ENCODE data around the gene NOL9. TPM values are rescaled to one million over a fixed set of nuclear protein-coding genes. Genes with fewer than 3 reads are reported as not detected.

The NOL9 gene
- total and polyA plus RNA-seq, 2 of the 13 experiments (the other 11 are each of a cell fraction or from before 2014, with no cell fraction given): 18.0 to 24.7 TPM

DNA sequence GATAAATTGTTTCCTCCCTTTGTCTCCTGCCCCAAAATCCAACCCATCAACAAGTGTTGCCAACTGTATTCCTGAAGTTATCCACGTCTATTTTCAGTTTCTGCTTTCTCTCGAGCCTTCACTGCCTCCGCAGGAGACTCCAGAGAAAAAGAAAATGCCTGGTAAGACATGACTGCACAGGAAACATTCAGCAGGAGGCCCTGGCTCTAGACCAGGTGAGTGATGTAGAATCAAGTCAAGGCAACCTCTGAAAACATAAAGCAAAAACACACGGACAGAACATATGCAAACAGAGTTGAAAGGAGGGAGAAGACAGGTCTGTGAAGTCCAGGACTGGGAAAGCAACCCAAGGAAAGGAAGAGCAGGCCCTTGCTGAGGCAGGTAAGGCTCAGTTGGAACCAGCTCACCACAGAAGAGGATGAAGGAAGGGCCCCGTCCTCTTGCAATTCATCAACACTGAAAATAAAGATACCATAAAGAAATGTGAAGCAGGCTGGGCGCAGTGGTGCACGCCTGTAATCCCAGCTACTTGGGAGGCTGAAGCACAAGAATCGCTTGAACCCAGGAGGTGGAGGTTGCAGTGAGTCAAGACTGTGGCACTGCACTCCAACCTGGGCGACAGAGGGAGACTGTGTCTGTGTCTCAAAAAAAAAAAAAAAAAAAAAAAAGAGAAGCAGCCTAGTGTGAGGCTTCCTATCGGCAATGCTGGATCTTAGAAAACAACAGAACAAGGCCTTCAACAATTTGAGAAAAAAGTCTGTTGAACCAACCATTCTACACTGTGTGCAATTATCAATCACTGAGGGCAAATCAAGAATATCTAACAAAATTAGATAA is 8.8 kb downstream of the NOL9 start:
- H3K27ac ChIP-seq (ENCODE audit: extremely low read length, insufficient read depth, low read length): no peak overlapping the region
- H3K9me3 ChIP-seq (ENCODE audit: low read length): no peaks in the 10 kb centered on the region
- no peak for TF ChIP-seq HDAC2 (CRISPR knock-in tag; IDR thresholded peaks at IDR 0.05)
- no peak for TF ChIP-seq HCFC1 (IDR thresholded peaks at IDR 0.05; ENCODE audit: low read depth, low read length)
- BruUV-seq (replicated peaks): no TSS peak
- POLR2A ChIA-PET: no interaction called here
- ATAC-seq (no peak), FAIRE-seq (no peak), DNase-seq (ENCODE audit: low spot score) (no peak)
- no peaks in the 10 kb centered on the region for H3K4me1 ChIP-seq (ENCODE audit: insufficient read depth, low read length)
- no peak overlapping the region for H3K9ac ChIP-seq (ENCODE audit: insufficient read depth, low read depth, low read length)
- CTCF ChIA-PET (ENCODE audit: low intra/inter-chr PET ratio, low total read pairs): no interaction called here
- no peak overlapping the region for H3K4me2 ChIP-seq (ENCODE audit: low read depth, low read length)
- peaks cover 23 to 66% of the 10 kb centered on the region in 2 experiments for H3K36me3 ChIP-seq (replicated peaks in 1 of 2; ENCODE audit: control insufficient read depth in 1 of 2, insufficient read depth in 2 of 2, low read length in 2 of 2)
- intact Hi-C loops (cut with micrococcal nuclease; ENCODE audit: unreplicated experiment) (no loop called here), in situ Hi-C loops (cut with HindIII; ENCODE audit: extremely low pct_ligation_motif_present, low pct_unique_long_range_greater_than_20kb) (no loop called here)
- H2AFZ ChIP-seq (ENCODE audit: low read length): no peak overlapping the region
- 84% methylated on average over 10 of the region's 10 CpGs for WGBS (ENCODE audit: low lambda C conversion rate)
- H3K4me3 ChIP-seq (replicated peaks in 1 of 3; ENCODE audit: insufficient read depth in 1 of 3, low read depth in 2 of 3, low read length in 3 of 3): no peak overlapping the region
- H3K79me2 ChIP-seq (ENCODE audit: insufficient read depth, low read length): no peaks in the 10 kb centered on the region
- H3K27me3 ChIP-seq (ENCODE audit: control insufficient read depth in 1 of 2, insufficient read depth in 2 of 2, low read length in 2 of 2): no peaks in the 10 kb centered on the region
- H4K20me1 ChIP-seq (ENCODE audit: insufficient read depth, low read length): no peaks in the 10 kb centered on the region

DNA sequence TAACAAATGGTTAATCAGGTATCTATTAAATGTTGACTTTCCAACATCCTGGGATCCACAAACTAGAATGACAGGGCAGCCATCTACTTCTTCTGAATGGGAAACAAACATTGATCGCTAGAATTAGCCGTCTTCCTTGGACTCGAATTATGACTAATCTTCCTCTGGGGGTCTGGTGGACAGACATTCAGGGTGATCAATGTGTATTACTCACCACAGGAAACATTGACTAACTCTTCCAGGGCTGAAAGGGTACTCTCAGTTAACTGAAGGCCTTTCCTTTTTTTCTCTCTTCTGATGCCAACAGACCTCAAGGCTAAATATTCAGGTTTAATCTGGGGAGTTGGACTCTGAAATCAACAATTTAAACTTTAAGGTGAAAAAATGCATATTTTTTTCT is 9.5 kb downstream of the NOL9 start:
- in situ Hi-C loops (cut with HindIII; ENCODE audit: extremely low pct_ligation_motif_present, low pct_unique_long_range_greater_than_20kb): no loop called here
- TF ChIP-seq TOE1 (CRISPR knock-in tag; IDR thresholded peaks at IDR 0.05) (no peak), CBX2 (IDR thresholded peaks at IDR 0.05; ENCODE audit: low read depth, low read length) (no peak), CBX2 (CRISPR knock-in tag; IDR thresholded peaks at IDR 0.05; ENCODE audit: low read depth) (no peak), AGO1 (IDR thresholded peaks at IDR 0.05; ENCODE audit: low read depth, low read length, poor library complexity, severe bottlenecking) (no peak), ZNF496 (CRISPR knock-in tag; IDR thresholded peaks at IDR 0.05; ENCODE audit: insufficient replicate concordance) (no peak), YEATS2 (CRISPR knock-in tag; IDR thresholded peaks at IDR 0.05; ENCODE audit: borderline replicate concordance) (no peak), NFIB (CRISPR knock-in tag; IDR thresholded peaks at IDR 0.05; ENCODE audit: borderline replicate concordance) (no peak), CBFB (CRISPR knock-in tag; IDR thresholded peaks at IDR 0.05) (no peak), ATF7-NPFF (CRISPR knock-in tag; IDR thresholded peaks at IDR 0.05; ENCODE audit: low read depth) (no peak)
- TF ChIP-seq, protein P1, sequence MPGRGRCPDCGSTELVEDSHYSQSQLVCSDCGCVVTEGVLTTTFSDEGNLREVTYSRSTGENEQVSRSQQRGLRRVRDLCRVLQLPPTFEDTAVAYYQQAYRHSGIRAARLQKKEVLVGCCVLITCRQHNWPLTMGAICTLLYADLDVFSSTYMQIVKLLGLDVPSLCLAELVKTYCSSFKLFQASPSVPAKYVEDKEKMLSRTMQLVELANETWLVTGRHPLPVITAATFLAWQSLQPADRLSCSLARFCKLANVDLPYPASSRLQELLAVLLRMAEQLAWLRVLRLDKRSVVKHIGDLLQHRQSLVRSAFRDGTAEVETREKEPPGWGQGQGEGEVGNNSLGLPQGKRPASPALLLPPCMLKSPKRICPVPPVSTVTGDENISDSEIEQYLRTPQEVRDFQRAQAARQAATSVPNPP (CRISPR knock-in tag; IDR thresholded peaks at IDR 0.05): no peak
- Histone ChIP-seq H3K27ac (ENCODE audit: extremely low read length, insufficient read depth, low read length) (no peak overlapping the region), H3K4me2 (ENCODE audit: low read depth, low read length) (no peak overlapping the region), H3K4me3 (replicated peaks in 1 of 3; ENCODE audit: insufficient read depth in 1 of 3, low read depth in 2 of 3, low read length in 3 of 3) (no peak overlapping the region), H3K36me3 (replicated peaks in 1 of 2; ENCODE audit: control insufficient read depth in 1 of 2, insufficient read depth in 2 of 2, low read length in 2 of 2) (peaks cover 23 to 64% of the 10 kb centered on the region in 2 experiments), H2AFZ (ENCODE audit: low read length) (no peak overlapping the region), H4K20me1 (ENCODE audit: insufficient read depth, low read length) (no peaks in the 10 kb centered on the region), H3K4me1 (ENCODE audit: insufficient read depth, low read length) (no peaks in the 10 kb centered on the region), H3K9ac (ENCODE audit: insufficient read depth, low read depth, low read length) (no peak overlapping the region), H3K79me2 (ENCODE audit: insufficient read depth, low read length) (no peaks in the 10 kb centered on the region), H3K27me3 (ENCODE audit: control insufficient read depth in 1 of 2, insufficient read depth in 2 of 2, low read length in 2 of 2) (no peaks in the 10 kb centered on the region), H3K9me3 (ENCODE audit: low read length) (no peaks in the 10 kb centered on the region)
- WGBS (ENCODE audit: low lambda C conversion rate): 90% methylated on average over 3 of the region's 3 CpGs
- intact Hi-C loops (cut with micrococcal nuclease; ENCODE audit: unreplicated experiment): no loop called here
- ChIA-PET POLR2A (no interaction called here), CTCF (ENCODE audit: low intra/inter-chr PET ratio, low total read pairs) (no interaction called here)
- ATAC-seq (no peak), DNase-seq (ENCODE audit: low spot score) (no peak), FAIRE-seq (no peak)
- no TSS peak for BruUV-seq (replicated peaks)
